Measurements from ENCODE around the gene TSPAN9. TPM values are rescaled to one million over a fixed set of nuclear protein-coding genes. Genes with fewer than 3 reads are reported as not detected.

TSPAN9 gene
- total and polyA plus RNA-seq, 2 of the 4 experiments (the other 2 are of a cell fraction), result 17.7 to 39.1 TPM

DNA sequence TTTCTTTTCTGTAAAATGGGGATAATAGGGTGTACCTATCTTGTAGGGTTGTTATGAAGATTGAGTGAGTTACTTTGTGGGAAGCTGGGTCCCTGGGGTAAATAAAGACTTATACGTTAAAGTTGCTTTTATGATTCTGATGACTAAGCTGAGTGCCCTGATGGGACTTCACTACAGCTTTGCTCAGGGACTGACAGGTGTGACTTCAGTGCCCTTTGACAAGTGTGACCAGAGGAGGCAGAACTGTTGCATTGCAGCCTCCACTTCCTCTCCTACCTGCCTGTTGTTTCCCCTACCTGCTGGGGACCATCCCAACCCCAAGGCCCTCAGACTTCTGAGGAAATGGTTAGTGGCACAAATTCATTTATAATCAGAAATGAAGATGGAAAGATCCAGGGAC, 119.3 kb downstream of the TSPAN9 start:
- Histone ChIP-seq H3K9me1 (ENCODE audit: insufficient read depth, low read length) (0 out of 2 replicates have a peak, but pooled peaks cover 5% of the 10 kb centered on the region), H2BK120ac (ENCODE audit: low read depth, low read length) (no peak overlapping the region), H3K9ac (ENCODE audit: low read depth, low read length) (no peak overlapping the region), H3K4me3 (ENCODE audit: insufficient read depth, low read depth, low read length) (no peak overlapping the region), H2AK5ac (ENCODE audit: low read depth, low read length) (no peak overlapping the region), H3K4me2 (ENCODE audit: low read depth, low read length) (no peak overlapping the region), H2BK20ac (ENCODE audit: low read depth, low read length) (no peak overlapping the region), H2AK9ac (replicated peaks; ENCODE audit: low read depth, low read length, poor library complexity) (no peak overlapping the region), H4K91ac (ENCODE audit: insufficient read depth, low read depth, low read length) (no peak overlapping the region), H2BK15ac (ENCODE audit: low read depth, low read length) (no peak overlapping the region), H4K5ac (ENCODE audit: low read depth, low read length) (no peak overlapping the region), H3K9me3 (ENCODE audit: control insufficient read depth, insufficient read depth, low read length) (no peaks in the 10 kb centered on the region), H3K79me1 (ENCODE audit: low read depth in 1 of 2, low read length in 2 of 2) (peaks cover 2 to 5% of the 10 kb centered on the region in 2 experiments; a peak in 1 of 4 replicates), H2AFZ (replicated peaks; ENCODE audit: low read length, poor library complexity) (no peak overlapping the region), H3K27me3 (ENCODE audit: control insufficient read depth, insufficient read depth, low read length) (no peaks in the 10 kb centered on the region; the same call in 1 of the 2 replicates), H3K4ac (ENCODE audit: low read depth, low read length) (no peak overlapping the region), H3K36me3 (ENCODE audit: control insufficient read depth, insufficient read depth, low read length) (no peaks in the 10 kb centered on the region), H2BK5ac (ENCODE audit: low read depth, low read length, poor library complexity, severe bottlenecking) (no peak overlapping the region), H3K4me1 (ENCODE audit: control insufficient read depth, insufficient read depth, low read length) (peaks cover 3% of the 10 kb centered on the region; the same call in 1 of the 2 replicates), H4K20me1 (ENCODE audit: insufficient read depth, low read length) (peaks cover 30% of the 10 kb centered on the region), H3K23ac (ENCODE audit: low read depth, low read length) (no peak overlapping the region), H3K14ac (replicated peaks; ENCODE audit: low read depth, low read length) (no peak overlapping the region), H4K8ac (ENCODE audit: low read depth in 2 of 2, low read length in 2 of 2) (no peak overlapping the region), H3K27ac (ENCODE audit: insufficient read depth, low read length) (no peak overlapping the region), H3K56ac (ENCODE audit: extremely low read depth, insufficient read depth, low read length) (no peak overlapping the region), H3K18ac (ENCODE audit: low read depth, low read length) (no peak overlapping the region)
- intact Hi-C loops (cut with micrococcal nuclease) (no loop called here), dilution Hi-C loops (cut with HindIII; ENCODE audit: low sequenced_read_pairs, unreplicated experiment) (no loop called here), in situ Hi-C loops (cut with MboI; ENCODE audit: low sequenced_read_pairs) (no loop called here)
- TF ChIP-seq USF2 (IDR thresholded peaks at IDR 0.05; ENCODE audit: low read depth, low read length), result no peak
- TF ChIP-seq CEBPB (IDR thresholded peaks at IDR 0.05; ENCODE audit: low read depth, low read length), result no peak
- TF ChIP-seq RCOR1 (IDR thresholded peaks at IDR 0.05; ENCODE audit: insufficient replicate concordance, low read length), result no peak
- no peak for TF ChIP-seq MAFK (IDR thresholded peaks at IDR 0.05; ENCODE audit: low read depth, low read length)
- TF ChIP-seq CHD1 (IDR thresholded peaks at IDR 0.05; ENCODE audit: low read depth, low read length), result no peak
- TF ChIP-seq CTCF (conservative IDR thresholded peaks at IDR 0.05; ENCODE audit: low read depth, low read length), result no peak
- no TSS peak for BruUV-seq (replicated peaks)
- CTCF ChIA-PET, result no interaction called here
- POLR2A ChIA-PET (ENCODE audit: unreplicated experiment), result no interaction called here
- ATAC-seq (ENCODE audit: low read depth) (no peak), DNase-seq (no peak)
- no CpG with 5 or more reads among the region's 1 CpG for WGBS, 2 experiments (ENCODE audit: extremely low coverage in 2 of 2, insufficient read length in 1 of 2)
